ENCODE data around the gene MICAL3. TPM values are rescaled to one million over a fixed set of nuclear protein-coding genes. Genes with fewer than 3 reads are reported as not detected.

Gene MICAL3
- total and polyA plus RNA-seq, 2 of the 8 experiments (the other 6 are each of a cell fraction or from before 2014, with no cell fraction given): 8.3 to 41.8 TPM

DNA sequence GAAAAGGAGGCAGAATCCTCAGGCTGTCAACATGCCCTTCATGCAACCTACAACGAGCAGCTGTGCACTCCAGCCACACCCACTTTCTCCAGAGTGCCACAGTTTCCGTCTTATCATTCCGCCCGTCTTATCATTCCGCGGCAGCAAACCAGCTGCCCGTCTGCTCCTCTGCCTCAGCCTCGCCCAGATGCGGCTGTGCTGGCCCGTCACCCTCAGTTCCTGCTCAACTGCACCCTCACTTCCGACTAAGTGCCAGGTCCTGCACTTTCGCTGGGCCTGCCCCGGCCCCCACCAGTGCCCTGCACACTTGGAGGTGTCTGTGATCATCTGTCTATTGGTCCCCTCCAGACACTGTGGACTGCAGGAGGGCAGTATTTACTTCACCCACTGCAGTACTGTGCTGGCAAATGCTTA is 43.7 kb downstream of the MICAL3 start:
- Histone ChIP-seq H3K4me1 (replicated peaks in 1 of 4; ENCODE audit: control insufficient read depth in 3 of 4, insufficient read depth in 4 of 4, low read length in 3 of 4) (peaks cover 2 to 10% (median 7%) of the 10 kb centered on the region in 4 experiments), H3K4ac (replicated peaks; ENCODE audit: insufficient read length, low read depth, low read length) (no peak overlapping the region), H2BK120ac (replicated peaks; ENCODE audit: low read depth, low read length) (no peak overlapping the region), H4K20me1 (replicated peaks in 1 of 2; ENCODE audit: control insufficient read depth in 1 of 2, insufficient read depth in 2 of 2, low read length in 2 of 2) (peaks cover 0 to 16% of the 10 kb centered on the region in 2 experiments), H3K27me3 (replicated peaks in 1 of 4; ENCODE audit: control insufficient read depth in 3 of 4, extremely low read depth in 1 of 4, insufficient read depth in 3 of 4, low read length in 3 of 4) (no peaks in the 10 kb centered on the region), H3K9ac (replicated peaks in 1 of 4; ENCODE audit: extremely low read depth in 1 of 4, low read depth in 3 of 4, low read length in 3 of 4) (no peak overlapping the region), H2BK15ac (ENCODE audit: low read length) (no peak overlapping the region), H2BK5ac (ENCODE audit: low read depth, low read length) (no peak overlapping the region), H2BK20ac (ENCODE audit: low read length) (no peak overlapping the region), H4K91ac (replicated peaks; ENCODE audit: insufficient read length, low read length) (no peak overlapping the region), H2AK5ac (ENCODE audit: low read depth, low read length) (no peak overlapping the region), H3K79me2 (ENCODE audit: control insufficient read depth in 1 of 2, insufficient read depth in 2 of 2, low read length in 2 of 2) (peaks cover 0 to 49% of the 10 kb centered on the region in 2 experiments; a peak in 2 of 4 replicates), H3K9me3 (ENCODE audit: insufficient read depth in 2 of 2, low read depth in 1 of 2, low read length in 1 of 2) (no peaks in the 10 kb centered on the region), H3K36me3 (ENCODE audit: control insufficient read depth in 2 of 4, insufficient read depth in 4 of 4, low read length in 3 of 4) (no peaks in the 10 kb centered on the region), H3K56ac (replicated peaks; ENCODE audit: insufficient read length, low read depth, low read length) (no peak overlapping the region), H4K8ac (ENCODE audit: extremely low read depth, insufficient read depth, low read length) (no peak overlapping the region), H2BK12ac (ENCODE audit: low read depth, low read length) (no peak overlapping the region), H3K27ac (ENCODE audit: low read depth, low read length) (no peak overlapping the region), H3K18ac (ENCODE audit: extremely low read depth, low read length) (no peak overlapping the region), H3K14ac (ENCODE audit: insufficient read length) (no peak overlapping the region), H4K5ac (ENCODE audit: insufficient read length, low read depth, low read length) (no peak overlapping the region), H3K79me1 (ENCODE audit: low read depth, low read length) (peaks cover 16% of the 10 kb centered on the region), H3K4me3 (ENCODE audit: extremely low read depth in 1 of 4, insufficient read depth in 2 of 4, low read depth in 3 of 4, low read length in 4 of 4) (no peak overlapping the region), H2AFZ (ENCODE audit: low read length) (no peak overlapping the region), H3K4me2 (ENCODE audit: insufficient read depth in 1 of 2, low read depth in 2 of 2, low read length in 2 of 2) (no peak overlapping the region), H3K23me2 (ENCODE audit: low read depth, low read length) (no peaks in the 10 kb centered on the region), H3K23ac (ENCODE audit: insufficient read length) (no peak overlapping the region)
- WGBS, 2 experiments (ENCODE audit: extremely low coverage in 1 of 2, insufficient coverage in 1 of 2, insufficient read length in 1 of 2, insufficient replicate concordance in 2 of 2, low coverage in 1 of 2, low lambda C conversion rate in 2 of 2, missing lambda C conversion rate in 1 of 2): 91% methylated on average over 13 of the region's 13 CpGs; no CpG with 5 or more reads in 1 of the 2 experiments
- FAIRE-seq (no peak), DNase-seq (ENCODE audit: low read depth in 1 of 2, low spot score in 2 of 2) (no peak)
- POLR2A ChIA-PET (ENCODE audit: partially characterized antibody): no interaction called here
- CTCF ChIA-PET (ENCODE audit: partially characterized antibody): interaction anchor here (0.8 kb wide), 1 partner anchor 60 kb away, joined by 3 read pairs; no protein-coding TSS in a partner anchor
- TF ChIP-seq CTBP2 (IDR thresholded peaks at IDR 0.05; ENCODE audit: borderline replicate concordance, insufficient read depth, insufficient read length, low read length) (no peak), YY1 (IDR thresholded peaks at IDR 0.05; ENCODE audit: low read depth, low read length) (no peak), SP2 (IDR thresholded peaks at IDR 0.05; ENCODE audit: low read length) (no peak), RNF2 (IDR thresholded peaks at IDR 0.05; ENCODE audit: borderline replicate concordance, low read depth, low read length, missing control alignments, poor library complexity, severe bottlenecking) (no peak), BRCA1 (IDR thresholded peaks at IDR 0.05; ENCODE audit: low read depth, low read length) (no peak), POLR2AphosphoS5 (IDR thresholded peaks at IDR 0.05; ENCODE audit: low read depth, low read length) (no peak), CHD1 (IDR thresholded peaks at IDR 0.05; ENCODE audit: low read depth, low read length) (no peak), CBX8 (IDR thresholded peaks at IDR 0.05; ENCODE audit: borderline replicate concordance, low read depth, low read length) (no peak)
- TF ChIP-seq, protein P1, sequence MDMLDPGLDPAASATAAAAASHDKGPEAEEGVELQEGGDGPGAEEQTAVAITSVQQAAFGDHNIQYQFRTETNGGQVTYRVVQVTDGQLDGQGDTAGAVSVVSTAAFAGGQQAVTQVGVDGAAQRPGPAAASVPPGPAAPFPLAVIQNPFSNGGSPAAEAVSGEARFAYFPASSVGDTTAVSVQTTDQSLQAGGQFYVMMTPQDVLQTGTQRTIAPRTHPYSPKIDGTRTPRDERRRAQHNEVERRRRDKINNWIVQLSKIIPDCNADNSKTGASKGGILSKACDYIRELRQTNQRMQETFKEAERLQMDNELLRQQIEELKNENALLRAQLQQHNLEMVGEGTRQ (IDR thresholded peaks at IDR 0.05; ENCODE audit: low read length): no peak
